ENCODE measurements around the gene MTX1. TPM values are rescaled to one million over a fixed set of nuclear protein-coding genes. Genes with fewer than 3 reads are reported as not detected.

MTX1 gene
- total RNA-seq, 2 donors from 2014 or later, result 49.6 to 57.1 TPM

DNA sequence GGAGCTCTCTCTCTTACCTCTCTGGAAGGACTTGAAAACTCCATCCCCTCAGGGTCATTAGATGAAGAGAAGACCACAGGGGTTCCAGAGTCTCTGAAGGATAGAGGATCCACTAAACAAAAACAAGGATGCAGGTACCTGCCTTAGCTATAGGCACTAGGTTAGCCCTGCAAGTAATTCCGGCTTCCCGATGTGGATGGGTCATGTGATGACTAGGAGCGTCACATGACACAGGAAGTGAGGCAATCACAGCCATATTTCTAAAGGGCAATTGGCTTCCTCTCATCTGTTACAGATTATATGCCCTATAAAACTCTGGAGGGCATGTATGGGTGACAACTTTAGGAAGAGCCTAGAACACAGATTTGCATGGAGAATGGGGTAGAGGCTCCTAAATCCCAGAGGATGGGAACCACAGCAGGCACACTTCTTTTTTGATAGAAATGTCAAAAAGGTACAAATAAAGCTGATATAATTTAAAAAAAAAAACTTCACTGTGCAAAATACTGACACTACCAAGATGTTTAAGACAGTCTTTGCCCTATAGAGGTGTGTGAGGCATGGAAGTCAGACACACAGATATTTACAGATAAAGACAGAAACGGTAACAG, 32.7 kb downstream of the MTX1 start:
- Histone ChIP-seq H3K27me3 (replicated peaks; ENCODE audit: insufficient read depth) (no peaks in the 10 kb centered on the region), H3K4me3 (peak overlapping the region in 1 of 2 donors; percentile 23), H3K36me3 (no peaks in the 10 kb centered on the region), H3K4me1 (replicated peaks) (no peaks in the 10 kb centered on the region), H3K27ac (no peak overlapping the region), H3K9me3 (no peaks in the 10 kb centered on the region)
- intact Hi-C loops (cut with DNase I), result loop anchor here (5.0 kb wide), 1 partner anchor 34 kb away; the partner anchor contains the start of genes MTX1 and THBS3
- TF ChIP-seq, protein P1, sequence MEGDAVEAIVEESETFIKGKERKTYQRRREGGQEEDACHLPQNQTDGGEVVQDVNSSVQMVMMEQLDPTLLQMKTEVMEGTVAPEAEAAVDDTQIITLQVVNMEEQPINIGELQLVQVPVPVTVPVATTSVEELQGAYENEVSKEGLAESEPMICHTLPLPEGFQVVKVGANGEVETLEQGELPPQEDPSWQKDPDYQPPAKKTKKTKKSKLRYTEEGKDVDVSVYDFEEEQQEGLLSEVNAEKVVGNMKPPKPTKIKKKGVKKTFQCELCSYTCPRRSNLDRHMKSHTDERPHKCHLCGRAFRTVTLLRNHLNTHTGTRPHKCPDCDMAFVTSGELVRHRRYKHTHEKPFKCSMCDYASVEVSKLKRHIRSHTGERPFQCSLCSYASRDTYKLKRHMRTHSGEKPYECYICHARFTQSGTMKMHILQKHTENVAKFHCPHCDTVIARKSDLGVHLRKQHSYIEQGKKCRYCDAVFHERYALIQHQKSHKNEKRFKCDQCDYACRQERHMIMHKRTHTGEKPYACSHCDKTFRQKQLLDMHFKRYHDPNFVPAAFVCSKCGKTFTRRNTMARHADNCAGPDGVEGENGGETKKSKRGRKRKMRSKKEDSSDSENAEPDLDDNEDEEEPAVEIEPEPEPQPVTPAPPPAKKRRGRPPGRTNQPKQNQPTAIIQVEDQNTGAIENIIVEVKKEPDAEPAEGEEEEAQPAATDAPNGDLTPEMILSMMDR (IDR thresholded peaks at IDR 0.05), result no peak
- TF ChIP-seq POLR2AphosphoS5 (IDR thresholded peaks at IDR 0.05) (peak; percentile 98), POLR2A (IDR thresholded peaks at IDR 0.05) (no peak)
- WGBS, result 10% methylated on average over 4 of the region's 4 CpGs
- DNase-seq (ENCODE audit: low spot score), result peak; percentile 81

DNA sequence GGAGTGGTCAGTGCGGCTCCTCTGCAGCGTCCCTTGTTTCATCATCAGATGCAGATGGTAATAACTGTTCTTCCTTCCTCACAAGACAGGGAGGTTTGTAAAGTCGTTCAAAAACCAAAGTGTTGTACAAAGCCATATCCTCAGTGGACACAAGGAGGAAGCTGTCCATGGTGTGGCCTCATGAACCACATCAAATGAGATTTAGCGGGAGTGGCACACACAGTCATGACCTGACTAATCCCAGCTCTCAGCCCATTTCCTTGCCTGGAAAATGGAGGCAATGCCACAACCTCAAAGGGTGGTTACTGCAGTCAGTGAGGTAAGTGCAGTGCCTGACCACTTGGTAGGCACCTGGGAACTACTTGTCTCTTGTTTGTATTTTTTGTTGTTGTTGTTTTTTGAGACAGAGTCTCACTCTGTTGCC, 33.4 kb downstream of the MTX1 start:
- H3K27ac ChIP-seq, result no peak overlapping the region
- no peaks in the 10 kb centered on the region for H3K9me3 ChIP-seq
- H3K27me3 ChIP-seq (replicated peaks; ENCODE audit: insufficient read depth), result no peaks in the 10 kb centered on the region
- WGBS, result 64% methylated on average over 4 of the region's 4 CpGs
- intact Hi-C loops (cut with DNase I), result loop anchor here (5.0 kb wide), 1 partner anchor 35 kb away; the partner anchor contains the start of genes MTX1 and THBS3
- no peaks in the 10 kb centered on the region for H3K36me3 ChIP-seq
- TF ChIP-seq POLR2A (IDR thresholded peaks at IDR 0.05) (no peak), POLR2AphosphoS5 (IDR thresholded peaks at IDR 0.05) (no peak)
- TF ChIP-seq, protein P1 (IDR thresholded peaks at IDR 0.05), result no peak
- no peaks in the 10 kb centered on the region for H3K4me1 ChIP-seq (replicated peaks)
- no peak overlapping the region for H3K4me3 ChIP-seq
- DNase-seq (ENCODE audit: low spot score), result no peak

DNA sequence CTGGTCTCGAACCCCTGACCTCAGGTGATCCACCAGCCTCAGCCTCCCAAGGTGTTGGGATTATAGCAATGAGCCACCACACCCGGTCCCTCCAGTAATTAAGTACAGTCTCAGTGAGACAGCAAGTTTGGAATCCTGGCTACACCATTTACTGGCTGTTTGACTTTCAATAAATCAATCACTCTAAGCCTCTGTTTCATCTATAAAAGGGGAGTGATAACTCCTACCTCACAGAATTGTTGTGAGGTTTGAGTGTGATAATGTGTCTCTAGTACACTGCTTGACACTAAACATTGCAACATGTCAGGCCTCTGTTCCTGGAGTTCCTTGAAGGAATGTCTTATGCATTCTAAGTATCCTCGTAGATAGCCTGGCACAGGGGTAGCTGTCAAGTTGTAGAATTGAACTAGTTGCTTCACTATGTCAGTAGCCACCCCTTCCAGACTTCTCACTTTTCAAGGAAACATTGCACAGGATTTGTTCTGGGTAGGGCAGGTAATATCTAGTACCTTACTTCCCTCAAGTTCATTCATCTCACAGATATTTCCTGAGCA, 34.4 kb downstream of the MTX1 start:
- TF ChIP-seq POLR2AphosphoS5 (IDR thresholded peaks at IDR 0.05) (no peak), POLR2A (IDR thresholded peaks at IDR 0.05) (no peak)
- TF ChIP-seq, protein P1 (IDR thresholded peaks at IDR 0.05), result no peak
- no peaks in the 10 kb centered on the region for H3K36me3 ChIP-seq
- WGBS, result 34% methylated on average over 3 of the region's 3 CpGs
- DNase-seq (ENCODE audit: low spot score), result no peak
- H3K27me3 ChIP-seq (replicated peaks; ENCODE audit: insufficient read depth), result no peaks in the 10 kb centered on the region
- no peak overlapping the region for H3K4me3 ChIP-seq
- H3K9me3 ChIP-seq, result no peaks in the 10 kb centered on the region
- no peak overlapping the region for H3K27ac ChIP-seq
- no peaks in the 10 kb centered on the region for H3K4me1 ChIP-seq (replicated peaks)
- intact Hi-C loops (cut with DNase I), result loop anchor here (5.0 kb wide), 1 partner anchor 36 kb away; the partner anchor contains the start of genes MTX1 and THBS3

DNA sequence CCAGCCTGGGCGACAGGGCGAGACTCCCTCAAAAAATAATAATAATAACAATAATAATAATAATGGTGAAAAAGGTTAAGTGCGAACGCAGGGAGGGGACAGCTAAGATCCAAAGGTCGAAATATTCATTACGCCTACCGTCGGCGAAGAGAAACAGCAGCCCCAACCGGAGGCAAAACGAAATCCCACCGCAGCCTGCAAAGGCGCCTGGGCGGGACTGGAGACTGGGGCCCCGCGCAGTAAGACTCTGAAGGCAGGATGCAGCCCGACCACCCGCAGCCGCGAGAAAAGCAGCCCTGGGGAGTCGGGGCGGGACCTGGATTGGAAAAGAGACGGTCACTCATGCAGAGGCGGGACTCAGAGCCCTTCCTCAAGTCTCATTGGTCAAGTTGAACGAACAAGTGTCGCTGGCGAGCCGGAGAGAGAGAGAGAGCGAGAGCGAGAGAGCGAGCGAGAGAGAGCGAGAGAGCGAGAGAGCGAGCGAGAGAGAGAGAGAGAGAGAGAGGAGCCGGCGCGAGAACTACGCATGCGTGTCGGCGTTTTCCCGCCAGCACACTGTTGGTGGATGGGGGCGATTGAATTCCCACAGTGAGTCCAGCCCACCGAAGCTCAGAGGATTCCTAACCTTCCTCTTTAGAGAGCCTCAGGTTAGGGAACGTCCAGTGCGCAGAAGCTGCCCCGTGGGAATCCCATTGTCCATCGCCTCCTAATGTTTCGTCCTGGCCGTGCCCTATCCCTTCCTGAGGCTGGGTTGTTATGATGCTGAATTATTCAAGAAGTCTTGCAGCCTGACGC, 36.1 kb downstream of the MTX1 start:
- peak; percentile 98 for TF ChIP-seq POLR2AphosphoS5 (IDR thresholded peaks at IDR 0.05)
- TF ChIP-seq, protein P1 (IDR thresholded peaks at IDR 0.05), result peak in 3 of 4 experiments; percentile 63 to 97 (median 97)
- peak; percentile 80 for TF ChIP-seq POLR2A (IDR thresholded peaks at IDR 0.05)
- H3K36me3 ChIP-seq, result no peaks in the 10 kb centered on the region
- no peaks in the 10 kb centered on the region for H3K27me3 ChIP-seq (replicated peaks; ENCODE audit: insufficient read depth)
- under 1% methylated on average over 53 of the region's 53 CpGs for WGBS
- H3K27ac ChIP-seq, result peak overlapping the region; percentile 88 to 89
- intact Hi-C loops (cut with DNase I), result loop anchor here (5.0 kb wide), 1 partner anchor 37 kb away; the partner anchor contains the start of genes MTX1 and THBS3
- DNase-seq (ENCODE audit: low spot score), result peak; percentile 96
- peak overlapping the region; percentile 50 to 55 for H3K4me3 ChIP-seq
- no peaks in the 10 kb centered on the region for H3K4me1 ChIP-seq (replicated peaks)
- no peaks in the 10 kb centered on the region for H3K9me3 ChIP-seq
